Glutamatergic neuron (in vitro differentiated cells): ENCODE results near the gene CHI3L2. TPM values are rescaled to one million over a fixed set of nuclear protein-coding genes. Genes with fewer than 3 reads are reported as not detected.

Experiments used
- DNase-seq: peaks from one replicate; pipeline ENCODE4 v3.0.0; 2022
- H3K27ac Mint-ChIP-seq: one replicate; pipeline ENCODE4 v1.8.0; 2020; ENCODE audit warnings: mild to moderate bottlenecking, mixed read lengths, inconsistent platforms; ENCODE audit not compliant: unreplicated experiment
- H3K27me3 Mint-ChIP-seq: one replicate; pipeline ENCODE4 v1.8.0; 2020; ENCODE audit warnings: mild to moderate bottlenecking, moderate library complexity, mixed read lengths, inconsistent platforms; ENCODE audit not compliant: unreplicated experiment
- H3K36me3 Mint-ChIP-seq: one replicate; pipeline ENCODE4 v1.8.0; 2020; ENCODE audit warnings: mild to moderate bottlenecking, mixed read lengths, inconsistent platforms; ENCODE audit not compliant: unreplicated experiment
- H3K4me1 Mint-ChIP-seq: one replicate; pipeline ENCODE4 v1.8.0; 2020; ENCODE audit warnings: mild to moderate bottlenecking, low read depth, mixed read lengths, inconsistent platforms; ENCODE audit not compliant: unreplicated experiment
- H3K4me3 Mint-ChIP-seq: one replicate; pipeline ENCODE4 v1.8.0; 2020; ENCODE audit warnings: mild to moderate bottlenecking, mixed read lengths, inconsistent platforms; ENCODE audit not compliant: unreplicated experiment
- H3K9me3 Mint-ChIP-seq: one replicate; pipeline ENCODE4 v1.8.0; 2020; ENCODE audit warnings: mild to moderate bottlenecking, moderate library complexity, mixed read lengths, inconsistent platforms; ENCODE audit not compliant: unreplicated experiment
- CTCF ChIP-seq: fragments of 200-600 bp; sonication (generic); IDR thresholded peaks from one replicate; pipeline ENCODE4 v1.5.0; 2021; ENCODE audit not compliant: partially characterized antibody, unreplicated experiment
- total RNA-seq: library from RNA; stranded (reverse); fragmentation: NEBNext Ultra II Directional; extraction: Animal tissue kit (Norgen Biotek cat#: 25700); gene quantifications from one replicate; pipeline ENCODE4 v1.2.1, GENCODE V29; 2021; ENCODE audit not compliant: unreplicated experiment

Gene CHI3L2
- total RNA-seq, 1 donor from 2014 or later: not detected

- Mint-ChIP-seq H3K27me3 (no peaks in the 10 kb centered on the region), H3K9me3 (peaks cover 1% of the 10 kb centered on the region), H3K4me1 (no peaks in the 10 kb centered on the region), H3K36me3 (peaks cover 3% of the 10 kb centered on the region), H3K27ac (no peak overlapping the region), H3K4me3 (no peak overlapping the region)
- no peak for DNase-seq
- no peak for TF ChIP-seq CTCF
Measured at GRCh38 chr1:111256988-111257658, 29.6 kb downstream of the CHI3L2 start.

GRCh38 chr1:111267801-111268508 lies 40.4 kb downstream of the CHI3L2 start:
- no peak overlapping the region for H3K4me3 Mint-ChIP-seq
- no peaks in the 10 kb centered on the region for H3K9me3 Mint-ChIP-seq
- no peaks in the 10 kb centered on the region for H3K4me1 Mint-ChIP-seq
- DNase-seq: no peak
- H3K36me3 Mint-ChIP-seq: no peaks in the 10 kb centered on the region
- no peak overlapping the region for H3K27ac Mint-ChIP-seq
- H3K27me3 Mint-ChIP-seq: no peaks in the 10 kb centered on the region
- TF ChIP-seq CTCF: no peak

GRCh38 chr1:111269825-111270406 lies 42.4 kb downstream of the CHI3L2 start:
- Mint-ChIP-seq H3K27ac (no peak overlapping the region), H3K4me1 (no peaks in the 10 kb centered on the region), H3K4me3 (no peak overlapping the region), H3K27me3 (no peaks in the 10 kb centered on the region), H3K9me3 (no peaks in the 10 kb centered on the region), H3K36me3 (no peaks in the 10 kb centered on the region)
- no peak for DNase-seq
- TF ChIP-seq CTCF: no peak

- peak overlapping the region; percentile 61 for H3K4me3 Mint-ChIP-seq
- no peaks in the 10 kb centered on the region for H3K9me3 Mint-ChIP-seq
- no peaks in the 10 kb centered on the region for H3K36me3 Mint-ChIP-seq
- H3K27ac Mint-ChIP-seq: no peak overlapping the region
- no peak for TF ChIP-seq CTCF
- H3K27me3 Mint-ChIP-seq: no peaks in the 10 kb centered on the region
- no peak for DNase-seq
- no peaks in the 10 kb centered on the region for H3K4me1 Mint-ChIP-seq
Measured at GRCh38 chr1:111270771-111271463, 43.4 kb downstream of the CHI3L2 start.
